ENCODE results near the gene PRR12.

DNA sequence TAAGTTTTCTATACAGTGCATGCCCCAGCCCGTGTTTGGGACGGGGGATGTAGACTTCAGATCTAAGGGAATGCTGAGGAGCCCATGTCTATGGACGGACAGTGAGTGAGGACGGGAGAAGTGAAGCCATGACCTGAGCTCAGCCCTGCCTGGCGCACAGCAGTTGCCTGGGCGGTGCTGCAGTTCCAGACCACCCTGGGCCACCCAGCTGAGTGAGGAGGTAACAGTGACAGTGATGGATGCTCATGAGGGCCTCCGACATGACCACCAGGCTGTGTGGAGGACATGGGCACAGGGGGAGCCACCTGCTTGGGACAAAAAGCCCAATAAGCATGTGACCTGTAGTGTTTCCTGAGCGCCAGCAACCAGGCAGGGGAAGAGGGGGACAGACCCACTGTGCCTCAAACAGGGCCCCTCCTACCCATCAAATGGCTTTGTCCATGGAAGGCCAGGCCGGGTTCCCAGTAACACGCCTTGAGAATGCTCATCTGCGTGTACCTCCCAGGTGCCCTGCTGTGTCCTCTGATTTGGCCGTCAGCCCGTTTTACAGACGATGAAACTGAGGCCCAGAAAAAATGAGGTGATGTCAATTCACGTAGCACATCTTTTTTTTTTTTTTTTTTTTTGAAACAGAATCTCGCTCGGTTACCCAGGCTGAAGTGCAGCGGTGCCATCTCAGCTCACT lies 33.2 kb upstream of the PRR12 start:
- TF ChIP-seq, protein P1, sequence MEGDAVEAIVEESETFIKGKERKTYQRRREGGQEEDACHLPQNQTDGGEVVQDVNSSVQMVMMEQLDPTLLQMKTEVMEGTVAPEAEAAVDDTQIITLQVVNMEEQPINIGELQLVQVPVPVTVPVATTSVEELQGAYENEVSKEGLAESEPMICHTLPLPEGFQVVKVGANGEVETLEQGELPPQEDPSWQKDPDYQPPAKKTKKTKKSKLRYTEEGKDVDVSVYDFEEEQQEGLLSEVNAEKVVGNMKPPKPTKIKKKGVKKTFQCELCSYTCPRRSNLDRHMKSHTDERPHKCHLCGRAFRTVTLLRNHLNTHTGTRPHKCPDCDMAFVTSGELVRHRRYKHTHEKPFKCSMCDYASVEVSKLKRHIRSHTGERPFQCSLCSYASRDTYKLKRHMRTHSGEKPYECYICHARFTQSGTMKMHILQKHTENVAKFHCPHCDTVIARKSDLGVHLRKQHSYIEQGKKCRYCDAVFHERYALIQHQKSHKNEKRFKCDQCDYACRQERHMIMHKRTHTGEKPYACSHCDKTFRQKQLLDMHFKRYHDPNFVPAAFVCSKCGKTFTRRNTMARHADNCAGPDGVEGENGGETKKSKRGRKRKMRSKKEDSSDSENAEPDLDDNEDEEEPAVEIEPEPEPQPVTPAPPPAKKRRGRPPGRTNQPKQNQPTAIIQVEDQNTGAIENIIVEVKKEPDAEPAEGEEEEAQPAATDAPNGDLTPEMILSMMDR (conservative IDR thresholded peaks at IDR 0.05), result no peak
- TF ChIP-seq EZH2 (IDR thresholded peaks at IDR 0.05; ENCODE audit: low read depth), result no peak

Measured in PC-9 (cell line).